NK-92 (cell line): ENCODE measurements around the gene PRKCZ.

Experiments used
- DNase-seq: peaks from one replicate; lab custom pipeline; 2025; ENCODE audit not compliant: unreplicated experiment; lab: John Stamatoyannopoulos, UW

PRKCZ gene

DNA sequence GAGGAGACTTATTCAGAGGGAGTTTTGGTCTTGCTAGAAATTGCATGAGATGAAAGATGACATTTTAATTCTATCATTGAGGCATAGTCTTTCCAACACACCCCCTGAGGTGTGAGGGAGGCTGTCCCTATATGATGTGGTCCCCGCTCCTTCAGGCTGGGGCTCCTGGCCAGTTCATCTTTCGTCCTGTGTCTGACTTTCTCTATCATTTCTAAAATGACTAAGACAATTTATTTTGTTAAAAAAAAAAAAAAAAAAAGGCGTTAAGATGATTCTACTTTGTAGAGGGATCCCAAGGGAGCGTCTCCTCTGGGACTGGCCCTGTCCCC is 50.5 kb downstream of the PRKCZ start:
- DNase-seq, result no peak

DNA sequence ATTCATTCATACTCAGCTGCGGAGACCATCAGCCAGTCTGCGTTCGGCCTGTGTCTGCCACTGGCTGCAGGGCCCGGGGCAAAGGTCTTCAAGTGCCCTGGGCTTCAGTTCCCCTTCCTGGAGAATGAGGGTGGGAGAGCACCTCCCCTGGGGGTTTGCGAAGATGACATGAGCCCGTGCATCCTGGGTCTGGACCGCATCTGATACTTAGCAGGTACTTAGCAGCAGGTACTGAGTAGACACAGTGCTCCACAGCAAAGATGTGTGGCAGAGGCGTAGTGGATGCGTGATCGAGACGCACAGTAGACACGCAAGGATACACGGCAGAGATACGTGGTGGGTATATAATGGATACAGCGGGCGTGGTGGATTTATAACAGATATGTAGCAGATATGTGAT is 51.3 kb downstream of the PRKCZ start:
- no peak for DNase-seq

DNA sequence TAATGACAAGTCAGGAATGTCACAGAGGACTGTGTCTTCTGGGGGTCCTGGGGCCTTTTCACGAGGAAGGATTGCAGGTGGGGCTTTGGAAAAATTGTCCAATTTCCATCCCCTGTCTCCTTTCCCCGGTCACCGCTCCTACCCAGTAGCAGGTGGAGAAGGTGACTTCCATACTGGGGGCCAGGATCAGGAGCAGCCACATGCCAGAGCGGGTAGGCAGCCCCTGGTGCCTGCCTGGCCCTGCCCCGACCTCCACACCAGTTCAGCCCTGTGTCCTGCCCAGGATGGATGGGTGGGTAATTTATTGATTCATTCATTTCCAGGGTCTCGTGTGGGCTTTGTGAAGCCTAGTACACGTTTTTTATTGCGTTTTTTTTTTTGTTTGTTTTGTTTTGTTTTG is 51.7 kb downstream of the PRKCZ start:
- no peak for DNase-seq

DNA sequence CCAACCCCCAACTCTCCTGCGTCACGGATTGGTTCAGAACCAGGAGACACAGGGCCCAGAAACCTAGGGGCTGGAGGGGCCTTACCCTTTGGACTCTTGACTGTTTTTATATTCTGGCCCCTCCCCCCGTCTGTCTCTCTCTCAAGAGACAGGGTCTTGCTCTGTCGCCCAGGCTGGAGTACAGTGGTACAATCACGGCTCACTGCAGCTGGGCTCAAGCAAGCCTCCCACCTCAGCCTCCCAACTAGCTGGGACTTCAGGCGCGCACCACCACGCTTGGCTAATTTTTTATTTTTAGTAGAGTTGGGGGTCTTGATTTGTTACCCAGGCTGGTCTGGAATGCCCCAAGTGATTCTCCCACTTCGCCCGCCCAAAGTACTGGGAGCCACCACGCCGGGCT is 52.5 kb downstream of the PRKCZ start:
- no peak for DNase-seq

DNA sequence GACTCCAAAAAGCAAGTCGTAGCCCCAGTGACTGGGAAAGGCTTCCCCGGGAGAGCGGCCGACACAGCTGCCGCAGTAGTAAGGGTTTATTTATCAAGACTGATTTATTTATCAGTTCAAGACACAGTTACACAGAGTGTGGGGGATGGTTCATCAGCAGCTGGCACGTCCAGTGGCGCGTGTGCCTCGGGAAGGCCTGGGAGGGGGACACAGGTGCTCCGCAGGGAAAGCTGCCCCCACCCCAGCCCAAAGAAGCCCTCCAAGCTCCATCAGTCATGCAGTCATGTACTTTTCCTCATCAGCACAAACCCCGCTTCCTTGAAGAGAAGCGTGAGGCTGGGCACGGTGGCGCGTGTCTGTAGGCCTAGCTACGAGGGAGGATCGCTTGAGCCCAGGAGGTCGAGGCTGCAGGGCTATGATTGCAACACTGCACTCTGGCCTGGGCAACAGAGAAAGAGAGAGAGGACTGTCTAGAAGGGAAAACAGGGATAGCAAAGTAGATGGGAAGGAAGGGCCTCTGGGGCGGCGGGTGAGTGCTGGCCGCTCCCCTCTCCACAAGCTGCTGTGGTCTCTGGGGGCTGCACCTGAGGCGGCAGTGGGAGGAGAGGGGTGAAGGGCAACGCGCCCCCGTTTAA is 53.2 kb downstream of the PRKCZ start:
- no peak for DNase-seq

DNA sequence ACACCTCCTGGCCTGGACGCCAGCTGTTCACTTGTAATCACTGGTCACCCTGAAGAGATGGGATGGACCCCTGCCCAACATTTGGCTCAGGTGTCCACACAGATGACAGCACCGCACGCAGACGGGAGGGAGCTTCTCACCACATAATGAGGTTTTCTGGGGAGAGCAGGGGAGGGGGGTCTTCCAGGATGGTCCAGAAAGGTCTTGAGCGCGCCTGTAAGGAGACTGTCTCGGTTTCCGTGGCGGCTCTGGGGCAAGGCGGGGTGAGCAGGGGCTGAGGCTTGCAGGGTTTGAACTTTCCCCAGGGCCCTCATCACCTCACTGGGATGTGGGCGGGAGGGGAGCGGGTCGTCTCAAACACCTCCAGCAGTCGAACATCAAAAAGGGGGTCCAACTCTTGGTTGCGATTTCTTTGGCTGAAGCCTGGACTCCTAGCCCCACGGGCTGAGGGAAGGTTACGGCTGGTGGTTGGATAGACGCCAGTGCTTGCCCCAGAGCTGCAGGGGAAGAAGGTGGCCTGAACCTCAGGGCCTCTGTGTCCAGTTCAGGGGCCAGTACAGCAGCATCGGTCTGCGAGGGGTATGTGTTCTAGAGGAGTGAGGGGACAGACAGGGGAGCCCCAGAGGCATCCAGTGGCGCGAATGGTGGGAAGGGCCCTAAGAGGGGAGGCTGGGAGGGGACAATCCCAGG is 53.8 kb downstream of the PRKCZ start:
- DNase-seq, result no peak

DNA sequence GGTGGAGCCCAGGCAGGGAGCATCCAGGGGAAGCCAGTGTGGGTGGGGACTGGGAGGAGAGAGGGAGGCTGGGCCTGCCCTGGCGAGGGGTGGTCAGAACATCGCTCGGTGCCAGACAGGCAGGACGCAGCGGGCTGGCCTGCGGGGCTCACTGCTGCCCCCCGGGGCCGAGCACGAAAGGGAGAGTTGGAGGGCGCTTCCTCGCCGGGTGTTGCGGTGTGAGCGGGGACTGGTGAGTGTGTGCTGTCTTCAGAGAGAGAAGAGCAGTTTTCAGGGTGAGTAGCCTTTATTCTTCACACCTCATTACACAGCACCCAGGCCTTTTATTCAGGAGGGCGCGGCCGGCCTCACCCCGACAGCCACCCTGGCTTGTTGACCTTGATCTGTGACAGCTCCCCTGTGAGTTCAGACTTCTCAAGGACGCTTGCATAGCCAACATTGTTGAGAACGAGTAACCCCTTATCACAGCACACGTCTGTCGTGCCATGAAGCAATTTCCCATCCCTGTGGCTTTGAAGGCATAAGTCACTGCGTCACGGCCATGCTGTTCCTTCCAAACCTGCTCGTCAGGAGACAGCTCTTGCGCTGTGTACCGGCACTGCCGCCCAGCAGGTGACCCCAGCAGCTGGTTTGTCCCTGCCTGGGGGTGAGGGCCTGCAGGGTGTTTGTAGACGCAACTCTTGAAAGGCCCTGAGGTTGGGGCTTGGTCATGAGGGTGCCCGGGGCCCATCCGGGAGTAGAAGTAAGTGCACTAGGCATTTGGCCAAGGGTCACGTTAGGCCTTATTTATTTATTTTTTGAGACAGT is 54.6 kb downstream of the PRKCZ start:
- no peak for DNase-seq

DNA sequence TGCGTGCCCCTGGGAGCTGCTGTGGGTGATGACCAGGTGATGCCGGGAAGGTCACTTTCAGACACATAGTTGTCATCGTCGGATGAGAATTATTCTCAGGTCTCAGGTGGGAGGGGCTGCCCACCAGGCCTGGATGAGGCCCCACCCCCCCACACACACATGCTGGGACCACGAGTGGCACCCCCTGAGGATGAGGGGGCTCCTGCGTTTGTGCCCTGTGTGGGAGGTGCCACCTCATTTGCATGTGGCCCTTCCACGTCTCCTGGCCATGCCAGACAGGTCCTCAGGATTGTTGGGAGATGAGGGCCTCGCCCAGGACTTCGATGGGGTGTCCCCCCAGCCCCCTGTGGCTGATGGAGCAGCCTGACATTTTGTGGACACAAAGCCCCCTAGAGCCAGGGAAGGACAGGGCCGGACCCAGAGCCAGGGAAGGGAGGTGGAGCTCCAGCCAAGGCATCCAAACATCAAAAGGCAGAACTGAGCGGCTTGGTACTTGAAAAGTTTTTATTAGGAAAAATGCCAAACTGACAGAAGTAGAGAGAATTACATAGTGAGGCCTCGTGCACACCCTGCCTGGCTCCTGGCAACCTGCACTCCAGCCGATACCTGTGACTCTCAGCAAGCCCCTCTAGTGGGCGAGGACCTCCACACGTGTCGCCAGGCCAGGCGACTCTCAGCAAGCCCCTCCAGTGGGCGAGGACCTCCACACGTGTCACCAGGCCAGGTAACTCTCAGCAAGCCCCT is 55.7 kb downstream of the PRKCZ start:
- no peak for DNase-seq

DNA sequence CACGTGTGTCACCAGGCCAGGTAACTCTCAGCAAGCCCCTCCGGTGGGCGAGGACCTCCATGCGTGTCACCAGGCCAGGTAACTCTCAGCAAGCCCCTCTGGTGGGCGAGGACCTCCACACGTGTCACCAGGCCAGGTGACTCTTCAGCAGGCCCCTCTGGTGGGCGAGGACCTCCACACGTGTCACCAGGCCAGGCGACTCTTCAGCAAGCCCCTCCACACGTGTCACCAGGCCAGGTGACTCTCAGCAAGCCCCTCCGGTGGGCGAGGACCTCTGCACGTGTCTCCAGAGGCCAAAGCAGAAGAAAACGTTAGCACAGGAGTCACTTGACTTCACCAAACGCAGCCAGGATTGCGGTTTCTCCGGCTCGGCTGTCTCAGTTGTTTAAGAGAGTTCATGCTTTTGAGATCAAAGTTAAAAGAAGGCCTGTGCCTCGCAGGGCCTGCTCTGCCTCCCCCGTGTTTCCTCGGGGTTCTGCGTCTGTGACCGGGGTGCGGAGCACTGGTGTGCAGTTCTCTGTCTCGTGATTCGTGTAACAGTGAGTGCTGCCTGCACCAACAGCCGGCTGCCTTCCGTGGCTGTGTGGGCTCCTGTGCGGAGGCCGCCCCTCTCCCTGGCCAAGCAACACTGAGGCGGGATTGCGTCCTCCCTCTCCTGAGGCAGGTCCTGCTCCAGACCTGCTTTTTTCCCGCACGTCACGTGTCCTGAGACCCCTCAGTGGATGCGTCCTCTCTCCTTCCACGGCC is 56.6 kb downstream of the PRKCZ start:
- DNase-seq, result no peak

DNA sequence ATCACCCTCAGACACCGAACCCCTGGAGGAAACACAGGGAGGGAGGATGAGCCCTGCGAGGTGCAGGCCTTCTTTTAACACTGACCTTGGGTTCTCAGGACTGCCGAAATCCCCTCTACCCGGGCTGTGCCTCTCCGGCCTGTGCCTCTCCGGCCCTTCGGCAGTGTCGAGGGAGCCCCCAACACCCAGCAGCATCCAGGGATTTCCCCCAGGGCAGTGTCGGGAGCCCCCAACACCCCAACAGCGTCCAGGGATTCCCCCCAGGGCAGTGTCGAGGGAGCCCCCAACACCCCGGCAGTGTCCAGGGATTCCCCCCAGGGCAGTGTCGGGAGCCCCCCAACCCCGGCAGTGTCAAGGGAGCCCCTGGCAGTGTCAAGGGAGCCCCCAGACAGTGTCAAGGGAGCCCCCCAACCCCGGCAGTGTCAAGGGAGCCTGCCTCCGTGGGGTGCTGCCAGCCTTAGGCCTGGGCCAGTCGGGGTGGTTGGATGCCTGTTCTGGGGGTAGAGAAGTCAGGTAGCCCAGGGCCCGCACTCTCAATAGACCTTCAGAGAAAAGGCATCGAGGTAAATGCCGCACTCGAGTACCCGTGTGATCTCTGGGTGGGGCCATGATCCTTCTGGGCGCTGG is 57.5 kb downstream of the PRKCZ start:
- no peak for DNase-seq

DNA sequence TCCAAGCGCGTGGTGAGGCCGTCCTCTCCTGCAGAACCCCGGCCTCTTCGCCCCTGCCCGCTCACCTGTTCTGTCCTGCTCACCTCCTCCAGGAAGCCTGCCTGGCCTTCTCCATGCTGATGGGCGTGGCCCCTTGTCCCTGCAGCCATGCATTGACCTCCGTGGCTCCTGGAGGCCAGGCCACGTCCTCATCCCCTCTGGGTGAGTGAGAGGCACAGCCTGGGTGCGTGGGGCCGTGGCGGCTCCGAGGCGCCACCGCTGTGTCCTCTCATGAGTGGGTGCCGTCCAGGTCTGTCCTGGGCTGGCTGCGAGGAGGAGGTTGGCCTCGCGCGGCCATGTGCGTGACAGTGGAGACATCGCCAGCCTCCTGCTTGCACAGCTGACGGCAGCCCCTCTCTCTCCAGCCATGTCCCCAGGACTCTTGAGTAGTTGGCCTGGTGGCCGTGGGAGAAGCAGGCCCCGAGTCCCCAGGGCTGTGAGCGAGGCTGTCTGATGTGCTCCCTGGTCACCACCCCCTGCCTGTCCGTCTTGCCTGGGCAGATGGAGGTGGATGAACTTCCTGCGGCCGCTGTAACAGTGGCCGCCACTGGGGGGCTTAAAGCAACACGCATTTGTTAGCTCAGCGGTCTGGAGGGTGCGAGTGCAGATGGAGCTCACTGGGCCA is 58.1 kb downstream of the PRKCZ start:
- no peak for DNase-seq

DNA sequence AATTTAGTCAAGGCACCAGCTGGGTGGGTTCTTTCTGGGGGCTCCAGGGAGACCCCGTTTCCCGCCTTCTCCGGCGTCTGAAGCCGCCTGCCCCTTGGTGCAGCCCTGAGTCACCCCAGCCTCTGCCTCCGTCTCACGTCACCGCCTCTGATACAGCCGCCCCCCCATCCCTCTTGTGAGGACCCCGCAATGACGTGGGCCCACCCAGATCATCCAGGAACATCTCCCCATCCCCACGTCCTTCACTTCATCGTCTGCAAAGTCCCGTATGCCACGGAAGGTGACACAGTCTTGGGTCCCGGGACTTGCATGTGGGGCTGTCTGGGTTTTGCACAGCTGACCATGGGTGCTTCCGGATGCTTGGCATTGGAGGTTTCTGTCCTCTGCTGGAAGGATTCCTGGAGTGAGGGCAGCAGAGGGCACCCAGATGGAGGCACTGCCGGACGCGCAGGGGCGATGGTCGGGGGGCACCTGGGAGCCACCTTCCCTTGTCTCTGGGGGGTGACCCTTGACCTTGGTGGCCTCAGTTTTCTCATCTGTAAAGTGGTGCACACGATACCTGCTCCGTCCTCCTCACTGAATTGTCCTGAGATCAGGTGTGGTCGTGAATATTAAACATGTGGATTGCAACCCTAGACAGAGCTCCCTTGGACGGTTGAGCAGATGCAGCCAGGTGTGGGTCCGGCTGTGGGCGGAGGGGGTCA is 58.8 kb downstream of the PRKCZ start:
- DNase-seq, result no peak

DNA sequence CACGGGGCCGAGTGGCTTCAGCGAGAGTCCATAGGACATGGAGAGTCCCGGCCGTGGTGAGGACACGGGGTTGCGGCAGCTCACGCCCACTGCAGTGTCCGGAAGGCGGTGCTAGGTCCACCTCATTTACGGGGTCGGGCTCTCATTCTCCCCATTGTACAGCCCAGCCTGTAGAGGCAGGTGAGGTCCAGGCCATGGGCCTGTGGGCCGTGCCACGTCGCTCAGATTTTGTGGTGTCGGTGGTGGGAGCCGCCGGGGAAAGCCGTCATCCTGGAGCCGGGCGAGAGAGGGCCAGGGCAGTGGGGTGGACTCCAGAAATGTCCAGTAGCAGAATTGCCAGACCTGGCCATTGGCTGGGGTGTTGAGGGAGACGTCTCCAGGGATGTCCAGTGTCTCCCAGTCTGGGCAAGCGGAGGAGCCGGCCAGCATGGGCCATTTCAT is 59.4 kb downstream of the PRKCZ start:
- DNase-seq, result no peak

DNA sequence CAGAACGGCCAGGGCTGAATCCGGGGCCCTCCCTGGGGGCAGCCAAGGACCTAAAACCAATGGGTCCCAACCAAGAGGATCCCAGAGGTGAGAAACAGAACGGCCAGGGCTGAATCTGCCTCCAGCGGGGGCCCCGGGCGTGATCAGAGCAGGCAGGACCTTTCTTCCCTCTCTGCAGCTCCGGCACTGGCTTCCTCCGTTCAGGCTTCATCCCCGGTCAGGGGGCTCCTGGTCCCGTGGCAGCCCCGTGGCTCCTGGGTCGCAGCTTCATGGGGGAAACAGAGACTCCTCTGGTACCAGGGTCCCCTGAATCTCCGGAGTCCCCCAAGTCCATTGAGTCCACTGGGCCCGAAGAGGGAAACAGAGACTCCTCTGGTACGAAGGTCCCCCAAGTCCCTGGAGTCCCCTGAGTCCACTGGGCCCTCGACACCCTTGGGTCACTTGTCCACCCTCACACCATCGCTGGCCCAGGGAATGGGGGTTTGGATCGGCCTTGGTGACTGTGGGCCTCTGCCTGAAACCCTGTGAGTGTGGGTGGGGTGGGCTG is 60.1 kb downstream of the PRKCZ start:
- DNase-seq, result no peak

DNA sequence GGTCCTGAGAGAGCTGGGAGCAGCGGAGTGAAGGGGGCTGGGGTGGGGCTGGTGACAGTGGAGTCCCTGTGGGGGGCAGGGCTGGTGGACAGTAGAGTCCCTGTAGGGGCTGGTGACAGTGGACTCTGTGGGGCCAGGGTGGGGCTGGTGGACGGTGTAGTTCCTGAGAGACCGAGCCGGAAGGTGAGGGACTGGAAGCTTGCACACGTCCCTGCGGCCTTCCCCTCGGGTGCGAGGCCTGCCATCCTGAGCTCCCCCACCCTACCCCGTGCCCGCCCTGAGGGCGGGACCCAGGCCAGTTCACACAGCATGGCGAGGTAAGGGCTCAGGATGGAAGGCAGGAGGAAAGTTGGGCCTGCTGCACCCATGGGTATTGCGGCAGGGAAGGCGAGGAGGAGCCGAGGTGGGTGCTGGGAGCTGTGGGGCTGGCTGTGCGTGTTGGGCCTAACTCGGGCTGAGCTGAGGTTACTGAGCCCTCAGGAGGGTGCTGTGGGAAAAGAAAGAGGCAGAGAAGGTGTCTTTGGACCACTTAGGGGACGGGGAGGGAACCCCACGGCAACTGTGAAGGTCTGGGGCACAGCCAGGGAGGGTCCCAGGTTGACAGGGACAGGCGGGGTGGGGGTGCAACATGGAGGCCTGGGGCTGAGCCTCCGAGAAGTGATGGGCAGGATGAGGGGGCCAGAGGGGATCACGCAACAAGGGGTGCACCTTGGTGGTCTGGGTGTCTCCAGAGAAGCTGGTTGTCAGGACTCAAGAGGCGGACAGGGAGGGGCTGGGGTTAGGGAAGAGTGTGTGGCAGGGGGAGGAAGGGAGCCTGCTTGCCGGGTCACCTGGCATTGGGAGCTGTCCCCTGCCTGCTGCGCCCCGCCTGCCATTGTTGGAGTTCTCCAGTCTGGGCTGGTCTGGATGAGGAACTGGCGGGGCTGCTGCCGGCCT is 60.8 kb downstream of the PRKCZ start:
- no peak for DNase-seq

DNA sequence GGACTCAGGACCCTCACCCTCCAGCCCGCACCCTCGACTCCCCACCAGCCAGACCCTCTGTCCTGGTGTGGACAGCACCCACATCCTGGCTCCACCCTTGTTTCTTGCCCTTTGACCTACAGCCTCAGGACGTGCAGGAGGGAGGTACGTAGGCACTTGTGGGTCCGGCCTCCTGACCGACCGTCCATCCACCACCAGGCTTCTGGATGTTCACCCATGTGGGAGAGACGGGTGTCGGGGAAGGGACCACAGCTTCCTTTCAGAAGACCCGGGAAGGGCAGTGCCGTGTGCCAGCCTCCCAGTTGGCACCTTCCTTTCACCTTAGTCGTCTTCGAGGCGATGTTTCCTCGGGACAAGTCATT is 61.4 kb downstream of the PRKCZ start:
- no peak for DNase-seq

DNA sequence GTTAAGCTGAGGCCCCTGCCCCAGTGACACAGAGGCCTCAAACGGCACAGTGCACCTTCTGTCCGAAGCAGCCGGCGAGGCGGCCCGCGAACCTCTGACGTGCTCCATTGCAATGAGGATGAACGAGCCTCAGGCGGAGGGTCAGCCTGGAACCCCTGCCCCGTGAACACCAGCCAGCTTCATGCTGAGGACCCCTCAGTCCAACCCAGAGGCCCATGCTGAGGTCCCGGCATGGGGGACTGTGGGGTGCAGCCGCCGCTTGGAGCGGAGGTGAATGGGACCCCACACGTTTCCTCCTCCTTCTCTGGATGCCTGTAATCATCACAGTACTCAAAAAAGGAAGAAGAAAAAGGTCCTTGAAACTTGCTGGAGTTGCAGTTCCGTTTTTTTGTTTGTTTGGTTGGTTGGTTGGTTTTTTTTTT is 62.1 kb downstream of the PRKCZ start:
- no peak for DNase-seq

DNA sequence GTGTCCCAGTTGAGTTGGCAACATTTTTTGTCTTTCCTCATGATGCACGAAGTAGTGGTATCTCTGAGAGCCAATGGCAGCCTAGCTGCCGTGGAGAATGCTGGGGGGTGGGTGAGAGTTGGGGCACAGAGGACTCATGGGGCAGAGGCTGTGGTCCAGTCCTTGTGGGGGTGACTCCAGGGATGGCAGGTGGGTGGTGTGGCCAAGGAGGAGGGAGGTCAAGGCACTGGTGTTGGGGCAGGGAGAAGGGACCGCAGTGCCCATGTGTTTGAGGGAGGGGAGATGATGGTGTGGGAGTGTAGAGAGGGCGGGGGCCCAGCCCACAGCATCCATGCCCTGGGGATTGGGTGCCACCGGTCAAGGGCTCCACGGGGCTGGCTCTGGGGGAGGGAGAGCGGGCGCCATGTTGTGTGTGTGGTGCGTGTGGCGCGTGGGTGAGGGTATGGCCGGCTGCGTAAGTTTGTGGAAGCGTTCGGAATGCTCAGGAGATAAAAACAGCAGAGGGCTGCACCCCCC is 63.5 kb downstream of the PRKCZ start:
- no peak for DNase-seq
